HepG2 (cell line): ENCODE data around the gene MORN1. TPM values are rescaled to one million over a fixed set of nuclear protein-coding genes. Genes with fewer than 3 reads are reported as not detected.
A peak's percentile ranks its signal among the peaks of the same experiment; 100 is the strongest.

Experiments used
- ATAC-seq: fragments of 200-7000 bp; cut with Tn5 transposase; 3 replicates; pipeline ENCODE4 v1.9.1; 2020; ENCODE audit warnings: mild to moderate bottlenecking, moderate library complexity
- BruUV-seq: library from RNA; stranded (reverse); fragments of 400-500 nt; replicated peaks from 2 replicates; lab custom pipeline; 2021; lab: Mats Ljungman, UMichigan
- CTCF ChIA-PET: fragments of 300-600 bp; formaldehyde crosslinking; extraction: SDS; loops from one replicate; lab custom pipeline; 2021; ENCODE audit warnings: low total read pairs, inconsistent platforms, low intra/inter-chr PET ratio; lab: Yijun Ruan, JAX
- POLR2A ChIA-PET: fragments of 350-600 bp; sonication (Branson Sonifier 250); formaldehyde crosslinking; loops from one replicate; lab custom pipeline; 2020; ENCODE audit warnings: antibody characterized with exemption, inconsistent platforms; lab: Yijun Ruan, JAX
- DNase-seq: peaks from one replicate; pipeline ENCODE4 v3.0.0-alpha.2; 2015; ENCODE audit warnings: low spot score
- FAIRE-seq: peaks from 3 replicates; lab custom pipeline; 2011; peaks lifted over from hg19 to GRCh38; lab: Jason Lieb, UNC
- H2AFZ ChIP-seq: one replicate; pipeline ENCODE4 v1.6.1; 2011; ENCODE audit warnings: low read length, inconsistent platforms
- H3K27ac ChIP-seq: fragments of 300-600 bp; 3 replicates; pipeline ENCODE4 v1.8.0; 2011; ENCODE audit warnings: mixed run types, mild to moderate bottlenecking, mixed read lengths, low read length, inconsistent platforms; ENCODE audit not compliant: insufficient read depth; ENCODE audit errors: extremely low read length
- H3K27me3 ChIP-seq, 2 experiments: fragments of 200-600 bp in 1 of 2; 2 replicates in 1 of 2; 3 replicates in 1 of 2; pipeline versions ENCODE4 v1.6.0 to v1.8.0; 2011; ENCODE audit warnings: low read length in 2 of 2, mild to moderate bottlenecking in 2 of 2, moderate library complexity in 2 of 2, inconsistent platforms in 1 of 2; ENCODE audit not compliant: insufficient read depth in 2 of 2, control insufficient read depth in 1 of 2
- H3K36me3 ChIP-seq, 2 experiments: fragments of 200-600 bp in 1 of 2; replicated peaks in 1 of 2; 2 replicates in 1 of 2; 3 replicates in 1 of 2; pipeline versions ENCODE4 v1.5.1 to v1.8.0; 2011; ENCODE audit warnings: low read length in 2 of 2, inconsistent platforms in 1 of 2; ENCODE audit not compliant: insufficient read depth in 2 of 2, control insufficient read depth in 1 of 2
- H3K4me1 ChIP-seq: 2 replicates; pipeline ENCODE4 v1.5.1; 2012; ENCODE audit warnings: low read length, inconsistent platforms; ENCODE audit not compliant: insufficient read depth
- H3K4me2 ChIP-seq: 2 replicates; pipeline ENCODE4 v1.6.0; 2011; ENCODE audit warnings: low read depth, low read length, inconsistent platforms
- H3K4me3 ChIP-seq, 3 experiments: fragments of 200-600 bp in 1 of 3; sonication (generic), shearing (Covaris generic) in 1 of 3; replicated peaks in 1 of 3; 2 replicates each; pipeline ENCODE4 v1.5.1; 2011 to 2016; ENCODE audit warnings: low read length in 3 of 3, inconsistent platforms in 2 of 3, low read depth in 2 of 3, mild to moderate bottlenecking in 2 of 3, control low read depth in 1 of 3, mixed read lengths in 1 of 3; ENCODE audit not compliant: insufficient read depth in 1 of 3
- H3K79me2 ChIP-seq: one replicate; pipeline ENCODE4 v1.6.1; 2011; ENCODE audit warnings: low read length, inconsistent platforms; ENCODE audit not compliant: insufficient read depth
- H3K9ac ChIP-seq: 2 replicates; pipeline ENCODE4 v1.6.0; 2011; ENCODE audit warnings: mild to moderate bottlenecking, low read depth, low read length, inconsistent platforms; ENCODE audit not compliant: insufficient read depth
- H3K9me3 ChIP-seq: 2 replicates; pipeline ENCODE4 v1.5.1; 2012; ENCODE audit warnings: mild to moderate bottlenecking, low read length
- H4K20me1 ChIP-seq: 2 replicates; pipeline ENCODE4 v1.6.0; 2011; ENCODE audit warnings: inconsistent platforms, mild to moderate bottlenecking, low read length, moderate library complexity; ENCODE audit not compliant: insufficient read depth
- EHMT2 ChIP-seq: fragments of 200-600 bp; sonication (generic); IDR thresholded peaks from 2 replicates; pipeline ENCODE4 v1.7.0; 2017; ENCODE audit warnings: antibody characterized with exemption, low read depth, low read length, borderline replicate concordance
- MTA1 ChIP-seq: sonication (generic); formaldehyde crosslinking; IDR thresholded peaks from 2 replicates; pipeline ENCODE4 v1.4.0; 2020; ENCODE audit warnings: missing genetic modification reagents, mild to moderate bottlenecking, borderline replicate concordance
- NAIF1 ChIP-seq: sonication (generic); formaldehyde crosslinking; IDR thresholded peaks from 2 replicates; pipeline ENCODE4 v1.5.0; 2020; ENCODE audit warnings: mild to moderate bottlenecking, missing genetic modification reagents, borderline replicate concordance
- POLR2A ChIP-seq, 2 experiments: IDR thresholded peaks; 2 replicates each; pipeline ENCODE4 v1.6.1; 2011; ENCODE audit warnings: low read depth in 2 of 2, low read length in 2 of 2, mild to moderate bottlenecking in 1 of 2, moderate library complexity in 1 of 2; ENCODE audit not compliant: insufficient read depth in 1 of 2
- POLR2AphosphoS5 ChIP-seq: IDR thresholded peaks from 2 replicates; pipeline ENCODE4 v1.6.1; 2012; ENCODE audit warnings: low read depth, low read length
- ZMYM2 ChIP-seq: sonication (generic); formaldehyde crosslinking; IDR thresholded peaks from 2 replicates; pipeline ENCODE4 v1.8.0; 2022; ENCODE audit warnings: mild to moderate bottlenecking, missing genetic modification reagents
- ZNF563 ChIP-seq: sonication (generic); formaldehyde crosslinking; IDR thresholded peaks from 2 replicates; pipeline ENCODE4 v1.8.0; 2022; ENCODE audit warnings: mild to moderate bottlenecking, moderate library complexity, missing genetic modification reagents
- WGBS: methylation state at CpG from one replicate; pipeline ENCODE4 v1.1.6; 2017; ENCODE audit warnings: low lambda C conversion rate; 5-methylcytosine and 5-hydroxymethylcytosine counted together
- in situ Hi-C: cut with HindIII; loops from 2 replicates; pipeline ENCODE4 v1.10.0; 2017; ENCODE audit warnings: low pct_unique_long_range_greater_than_20kb; ENCODE audit not compliant: extremely low pct_ligation_motif_present
- intact Hi-C: fragments of 100-400 bp; cut with micrococcal nuclease; formaldehyde crosslinking; loops from one replicate; pipeline ENCODE4 v1.10.0; 2022; ENCODE audit not compliant: unreplicated experiment
- polyA plus RNA-seq, 8 experiments: library from polyadenylated mRNA; depleted of rRNA in 3 of 8; stranded (reverse) in 7 of 8; unstranded in 1 of 8; fragments of >200 nt; fragmentation: Illumina TruSeq in 4 of 8; extraction: Trizol in 4 of 8; gene quantifications; 2 replicates each; pipeline versions ENCODE4 v1.2.1 to v1.2.3, GENCODE V29; 2011 to 2016; ENCODE audit warnings: low read depth in 4 of 8, missing spikeins in 1 of 8, mixed read lengths in 1 of 8; ENCODE audit not compliant: insufficient read depth in 1 of 8
- total RNA-seq, 5 experiments: library from RNA; depleted of rRNA; stranded (reverse); fragments of >200 nt; fragmentation: Illumina TruSeq; extraction: Trizol; gene quantifications; 2 replicates each; pipeline ENCODE4 v1.2.3, GENCODE V29; 2016; ENCODE audit warnings: low read depth in 1 of 5

MORN1 gene
- total and polyA plus RNA-seq, 2 of the 13 experiments (the other 11 are each of a cell fraction or from before 2014, with no cell fraction given): 3.1 to 6.5 TPM

DNA sequence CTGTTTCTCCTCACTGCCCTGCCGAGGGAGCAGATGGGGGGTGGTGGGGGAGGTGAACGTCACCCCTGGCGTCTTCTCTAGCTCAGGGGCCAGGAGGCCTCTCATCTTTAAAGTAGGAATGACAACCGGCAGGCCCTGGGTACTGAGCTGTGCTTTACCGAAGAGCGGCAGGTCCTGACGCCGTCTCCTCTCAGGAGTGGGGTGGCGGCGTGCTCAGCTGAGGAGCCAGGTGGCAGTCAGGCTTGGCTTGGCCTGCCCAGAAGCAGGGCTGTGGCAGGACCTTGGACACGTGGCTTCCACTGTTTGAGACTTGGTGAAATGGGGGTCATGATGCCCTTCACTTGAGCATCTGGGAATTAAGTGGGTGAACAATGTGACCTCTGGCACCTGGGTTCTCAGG is 3.4 kb upstream of the MORN1 start:
- TF ChIP-seq ZNF563 (CRISPR knock-in tag) (0 out of 2 replicates have a peak, but pooled peaks have one; percentile 49), NAIF1 (CRISPR knock-in tag) (no peak), ZMYM2 (no peak)
- TF ChIP-seq, all 625 proteins: peak for 1
- DNase-seq: no peak
- Histone ChIP-seq H3K36me3 (peaks cover 23 to 42% of the 10 kb centered on the region in 2 experiments), H2AFZ (no peak overlapping the region), H3K4me2 (no peak overlapping the region), H3K4me1 (peaks cover 29% of the 10 kb centered on the region), H3K4me3 (no peak overlapping the region), H3K9ac (no peak overlapping the region), H3K9me3 (no peaks in the 10 kb centered on the region), H3K79me2 (peaks cover 36% of the 10 kb centered on the region), H3K27ac (no peak overlapping the region), H3K27me3 (no peaks in the 10 kb centered on the region; a peak in 1 of 5 replicates), H4K20me1 (peaks cover 8% of the 10 kb centered on the region; the same call in 1 of the 2 replicates)
- in situ Hi-C loops (no loop called here), intact Hi-C loops (no loop called here)
- CTCF ChIA-PET: no interaction called here
- FAIRE-seq: no peak
- POLR2A ChIA-PET: interaction anchor here (1.0 kb wide), 1 partner anchor 188 kb away, joined by 3 read pairs; no protein-coding TSS in a partner anchor
- ATAC-seq: no peak
- WGBS: 94% methylated on average over 10 of the region's 11 CpGs
- BruUV-seq: no TSS peak

DNA sequence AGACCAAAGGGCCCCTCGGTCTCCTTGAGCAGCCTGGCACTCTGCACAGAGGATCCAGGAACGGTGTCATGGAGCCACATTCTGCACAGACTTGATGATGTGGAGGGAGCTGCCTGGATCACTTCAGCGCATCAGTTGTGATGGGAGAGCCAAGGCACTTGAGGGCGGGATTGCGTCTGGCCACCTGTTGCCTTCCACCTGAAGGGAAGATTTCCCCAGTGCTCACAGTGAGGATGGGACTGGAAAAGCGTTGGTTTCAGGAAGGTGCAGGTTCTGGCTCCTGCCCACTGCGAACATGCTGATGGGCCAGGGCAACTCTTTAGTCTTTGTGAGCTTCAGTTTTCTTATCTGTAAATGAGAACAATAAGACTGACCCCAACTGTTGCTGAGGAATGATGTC is 2.9 kb upstream of the MORN1 start:
- CTCF ChIA-PET: no interaction called here
- FAIRE-seq (no peak), ATAC-seq (no peak), DNase-seq (no peak)
- intact Hi-C loops: no loop called here
- BruUV-seq: no TSS peak
- no peak for TF ChIP-seq EHMT2
- TF ChIP-seq MTA1 (CRISPR knock-in tag): no peak
- TF ChIP-seq POLR2A (IDR thresholded peaks at IDR 0.05; ENCODE audit: insufficient read depth in 1 of 2, low read depth in 2 of 2, low read length in 2 of 2): 0 out of 4 replicates have a peak, but pooled peaks of 1 of the 2 experiments have one; percentile 25
- TF ChIP-seq POLR2AphosphoS5: no peak
- WGBS: 80% methylated on average over 2 of the region's 7 CpGs
- H3K4me1 ChIP-seq: peaks cover 34% of the 10 kb centered on the region
- H4K20me1 ChIP-seq: peaks cover 8% of the 10 kb centered on the region; the same call in 1 of the 2 replicates
- peak overlapping the region; percentile 92 for H3K4me2 ChIP-seq
- H3K36me3 ChIP-seq: peaks cover 18 to 36% of the 10 kb centered on the region in 2 experiments
- H3K27ac ChIP-seq: peak overlapping the region; percentile 54
- H3K27me3 ChIP-seq: no peaks in the 10 kb centered on the region; a peak in 1 of 5 replicates
- in situ Hi-C loops: no loop called here
- POLR2A ChIA-PET: interaction anchor here (1.0 kb wide), 1 partner anchor 188 kb away, joined by 3 read pairs; no protein-coding TSS in a partner anchor
- H3K9me3 ChIP-seq: no peaks in the 10 kb centered on the region
- H3K79me2 ChIP-seq: peaks cover 36% of the 10 kb centered on the region
- peak overlapping the region; percentile 85; the same call in 1 of the 2 replicates for H3K9ac ChIP-seq
- no peak overlapping the region for H2AFZ ChIP-seq
- no peak overlapping the region for H3K4me3 ChIP-seq
